Left ventricle myocardium inferior (tissue), 1 donor: Measurements from ENCODE around the gene SDK1. TPM values are rescaled to one million over a fixed set of nuclear protein-coding genes. Genes with fewer than 3 reads are reported as not detected.
A peak's percentile ranks its signal among the peaks of the same experiment; 100 is the strongest.
"Not testable (repeated sequence)": the region's sequence is repeated elsewhere in the genome, so short reads cannot be mapped to it uniquely, and the experiment has no call there.

Experiments used
- DNase-seq: peaks from one replicate; pipeline ENCODE4 v3.0.0-alpha.2; 2020
- H3K27ac ChIP-seq: fragments of 200-600 bp; replicated peaks from 2 replicates; pipeline ENCODE4 v1.8.0; 2021
- H3K27me3 ChIP-seq: fragments of 200-600 bp; 2 replicates; pipeline ENCODE4 v1.8.0; 2021; ENCODE audit warnings: low read depth
- H3K36me3 ChIP-seq: fragments of 200-600 bp; 2 replicates; pipeline ENCODE4 v1.8.0; 2021
- H3K4me1 ChIP-seq: fragments of 200-600 bp; 2 replicates; pipeline ENCODE4 v1.8.0; 2021
- H3K4me3 ChIP-seq: fragments of 200-600 bp; 2 replicates; pipeline ENCODE4 v1.8.0; 2021; ENCODE audit warnings: mild to moderate bottlenecking, moderate library complexity
- H3K9me3 ChIP-seq: fragments of 200-600 bp; replicated peaks from 2 replicates; pipeline ENCODE4 v1.8.0; 2021
- CTCF ChIP-seq: fragments of 200-600 bp; IDR thresholded peaks from 2 replicates; pipeline ENCODE4 v1.8.0; 2021; ENCODE audit warnings: antibody characterized with exemption, mild to moderate bottlenecking, borderline replicate concordance
- intact Hi-C: fragments of 100-400 bp; cut with micrococcal nuclease; formaldehyde crosslinking; loops from one replicate; pipeline ENCODE4 v1.11.0; 2022
- total RNA-seq: library from RNA; stranded (reverse); fragmentation: NEBNext Ultra II Directional; extraction: Animal tissue kit (Norgen Biotek cat#: 25700); gene quantifications from one replicate; pipeline ENCODE4 v1.2.1, GENCODE V29; 2021
- donor health status: DM: no; HTN: yes; CAD: no; lungs with severe emphysema.

SDK1 gene
- total RNA-seq, 1 donor from 2014 or later: 1.3 TPM

- Histone ChIP-seq H3K36me3 (no peaks in the 10 kb centered on the region), H3K4me3 (no peak overlapping the region), H3K27me3 (no peaks in the 10 kb centered on the region), H3K9me3 (no peaks in the 10 kb centered on the region), H3K4me1 (no peaks in the 10 kb centered on the region), H3K27ac (no peak overlapping the region)
- no peak for TF ChIP-seq CTCF
- DNase-seq: no peak
- intact Hi-C loops: no loop called here
Observed at GRCh38 chr7:3691478-3692158, 390.6 kb downstream of the SDK1 start.

- H3K27me3 ChIP-seq: no peaks in the 10 kb centered on the region
- H3K27ac ChIP-seq: no peak overlapping the region
- peak; percentile 34 for TF ChIP-seq CTCF
- H3K4me3 ChIP-seq: no peak overlapping the region
- intact Hi-C loops: no loop called here
- DNase-seq: no peak
- H3K4me1 ChIP-seq: no peaks in the 10 kb centered on the region
- no peaks in the 10 kb centered on the region for H3K9me3 ChIP-seq
- no peaks in the 10 kb centered on the region for H3K36me3 ChIP-seq
Observed at GRCh38 chr7:3695602-3696001, 394.6 kb downstream of the SDK1 start.

- Histone ChIP-seq H3K27ac (no peak overlapping the region), H3K36me3 (no peaks in the 10 kb centered on the region), H3K9me3 (no peaks in the 10 kb centered on the region), H3K4me3 (no peak overlapping the region), H3K27me3 (no peaks in the 10 kb centered on the region), H3K4me1 (no peaks in the 10 kb centered on the region)
- intact Hi-C loops: no loop called here
- DNase-seq: no peak
- TF ChIP-seq CTCF: no peak
Observed at GRCh38 chr7:3696113-3696512, 395.1 kb downstream of the SDK1 start.

- TF ChIP-seq CTCF: no peak
- intact Hi-C loops: no loop called here
- Histone ChIP-seq H3K27me3 (no peaks in the 10 kb centered on the region), H3K36me3 (no peaks in the 10 kb centered on the region), H3K27ac (no peak overlapping the region), H3K4me3 (no peak overlapping the region), H3K4me1 (no peaks in the 10 kb centered on the region), H3K9me3 (no peaks in the 10 kb centered on the region)
- no peak for DNase-seq
Observed at GRCh38 chr7:3697472-3697871, 396.4 kb downstream of the SDK1 start.

- no peaks in the 10 kb centered on the region for H3K4me1 ChIP-seq
- H3K27me3 ChIP-seq: no peaks in the 10 kb centered on the region
- H3K4me3 ChIP-seq: no peak overlapping the region
- no peak overlapping the region for H3K27ac ChIP-seq
- peaks cover 20% of the 10 kb centered on the region for H3K9me3 ChIP-seq
- DNase-seq: no peak
- no peak for TF ChIP-seq CTCF
- H3K36me3 ChIP-seq: no peaks in the 10 kb centered on the region
- intact Hi-C loops: no loop called here
Observed at GRCh38 chr7:3705258-3705657, 404.2 kb downstream of the SDK1 start.

GRCh38 chr7:3706091-3706490, 405.0 kb downstream of the SDK1 start:
- H3K36me3 ChIP-seq, H3K27ac ChIP-seq, H3K4me1 ChIP-seq, intact Hi-C loops, H3K4me3 ChIP-seq, H3K27me3 ChIP-seq, DNase-seq: not testable (repeated sequence)
- peaks cover 20% of the 10 kb centered on the region for H3K9me3 ChIP-seq
